RWPE2 (cell line): ENCODE measurements around the gene RAD23B.

Experiments
- ATAC-seq: fragments of 200-7000 bp; cut with Tn5 transposase; 3 replicates; pipeline ENCODE4 v1.9.1; 2021; ENCODE audit warnings: low read depth
- DNase-seq: peaks from one replicate; pipeline ENCODE4 v3.0.0-alpha.2; 2020; ENCODE audit warnings: low spot score
- H3K27ac ChIP-seq: fragments of 450-650 bp; 2 replicates; pipeline ENCODE4 v1.5.1; 2017; ENCODE audit warnings: mild to moderate bottlenecking; ENCODE audit not compliant: poor library complexity, severe bottlenecking
- H3K27me3 ChIP-seq: fragments of 250-450 bp; sonication (Bioruptor Pico); 2 replicates; pipeline ENCODE4 v1.5.1; 2021; ENCODE audit warnings: mild to moderate bottlenecking, moderate library complexity; ENCODE audit not compliant: insufficient read depth, poor library complexity, severe bottlenecking
- H3K36me3 ChIP-seq: fragments of 250-450 bp; sonication (Bioruptor Pico); 2 replicates; pipeline ENCODE4 v1.5.1; 2020; ENCODE audit warnings: low read depth, mild to moderate bottlenecking, moderate library complexity
- H3K4me1 ChIP-seq: fragments of 250-450 bp; sonication (Bioruptor Pico); 2 replicates; pipeline ENCODE4 v1.5.1; 2021; ENCODE audit warnings: mild to moderate bottlenecking, moderate library complexity; ENCODE audit not compliant: insufficient read depth, poor library complexity, severe bottlenecking
- H3K4me3 ChIP-seq: fragments of 250-450 bp; sonication (Bioruptor Pico); 2 replicates; pipeline ENCODE4 v1.5.1; 2021; ENCODE audit warnings: mild to moderate bottlenecking, moderate library complexity; ENCODE audit not compliant: severe bottlenecking
- H3K9me3 ChIP-seq: fragments of 250-450 bp; sonication (Bioruptor Pico); 2 replicates; pipeline ENCODE4 v1.5.1; 2021; ENCODE audit warnings: mild to moderate bottlenecking, moderate library complexity; ENCODE audit not compliant: severe bottlenecking
- TF ChIP-seq, protein P1 (sequence below): fragments of 450-650 bp; IDR thresholded peaks from one replicate; pipeline ENCODE4 v1.5.1; 2017; ENCODE audit warnings: mild to moderate bottlenecking, moderate library complexity; ENCODE audit not compliant: poor library complexity, severe bottlenecking

Gene RAD23B

DNA sequence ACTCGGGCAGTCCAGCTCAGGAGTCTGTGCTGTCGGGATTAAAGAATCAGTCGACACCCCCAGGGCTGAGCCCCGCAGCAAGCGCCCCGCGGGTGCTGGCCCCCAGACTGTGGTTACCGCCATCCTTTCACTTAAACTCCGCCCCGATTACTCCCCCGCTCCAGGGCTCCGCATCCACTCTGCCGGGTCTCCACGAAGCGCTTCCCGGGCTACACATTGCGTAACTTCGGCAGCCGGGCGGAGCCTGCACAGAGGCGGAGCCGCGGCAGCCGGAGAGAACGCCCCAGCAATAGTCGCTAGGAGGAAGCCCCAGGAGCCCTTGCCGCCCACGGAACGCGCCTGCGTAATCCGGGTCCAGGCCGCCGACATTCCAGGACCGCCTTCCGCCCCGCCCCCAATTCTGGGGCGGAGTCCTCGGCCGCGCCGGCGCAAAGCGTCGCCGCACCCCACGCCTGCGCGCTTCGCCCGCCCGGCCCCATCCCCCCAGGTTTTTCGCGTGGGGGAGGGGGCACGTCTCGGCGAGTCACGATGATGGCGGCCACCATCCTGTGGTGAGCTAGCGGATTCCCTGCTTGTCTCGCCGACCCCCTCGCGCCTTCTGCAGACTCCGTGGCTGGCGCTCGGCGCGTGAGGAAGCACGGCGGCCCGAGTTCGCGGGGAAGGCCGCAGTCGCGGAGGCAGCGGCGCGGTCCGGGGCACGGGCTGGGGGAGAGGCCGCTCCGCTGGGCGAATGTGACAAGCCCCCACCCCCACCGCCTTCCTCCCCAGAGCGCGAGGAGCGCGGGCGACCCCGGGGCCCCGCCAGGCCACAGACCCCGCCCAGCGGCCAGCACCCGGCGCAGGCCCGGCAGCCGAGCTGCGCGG lies at the start of gene RAD23B:
TSS of gene RAD23B (plus strand) at position 521 of the 864 bp plus-strand sequence. CDS start 351 bp downstream, outside the sequence.
- H3K4me1 ChIP-seq, result peaks cover 26% of the 10 kb centered on the region
- peak within 1 kb of the TSS; percentile 91 for H3K27ac ChIP-seq
- H3K27me3 ChIP-seq, result no peaks in the 10 kb centered on the region
- no peaks in the 10 kb centered on the region for H3K9me3 ChIP-seq
- H3K36me3 ChIP-seq, result peaks cover 18% of the 10 kb centered on the region
- peak within 1 kb of the TSS; percentile 89 for H3K4me3 ChIP-seq
- ATAC-seq (peak; percentile 90), DNase-seq (peak; percentile 98)
- TF ChIP-seq, protein P1, sequence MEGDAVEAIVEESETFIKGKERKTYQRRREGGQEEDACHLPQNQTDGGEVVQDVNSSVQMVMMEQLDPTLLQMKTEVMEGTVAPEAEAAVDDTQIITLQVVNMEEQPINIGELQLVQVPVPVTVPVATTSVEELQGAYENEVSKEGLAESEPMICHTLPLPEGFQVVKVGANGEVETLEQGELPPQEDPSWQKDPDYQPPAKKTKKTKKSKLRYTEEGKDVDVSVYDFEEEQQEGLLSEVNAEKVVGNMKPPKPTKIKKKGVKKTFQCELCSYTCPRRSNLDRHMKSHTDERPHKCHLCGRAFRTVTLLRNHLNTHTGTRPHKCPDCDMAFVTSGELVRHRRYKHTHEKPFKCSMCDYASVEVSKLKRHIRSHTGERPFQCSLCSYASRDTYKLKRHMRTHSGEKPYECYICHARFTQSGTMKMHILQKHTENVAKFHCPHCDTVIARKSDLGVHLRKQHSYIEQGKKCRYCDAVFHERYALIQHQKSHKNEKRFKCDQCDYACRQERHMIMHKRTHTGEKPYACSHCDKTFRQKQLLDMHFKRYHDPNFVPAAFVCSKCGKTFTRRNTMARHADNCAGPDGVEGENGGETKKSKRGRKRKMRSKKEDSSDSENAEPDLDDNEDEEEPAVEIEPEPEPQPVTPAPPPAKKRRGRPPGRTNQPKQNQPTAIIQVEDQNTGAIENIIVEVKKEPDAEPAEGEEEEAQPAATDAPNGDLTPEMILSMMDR, result no peak

DNA sequence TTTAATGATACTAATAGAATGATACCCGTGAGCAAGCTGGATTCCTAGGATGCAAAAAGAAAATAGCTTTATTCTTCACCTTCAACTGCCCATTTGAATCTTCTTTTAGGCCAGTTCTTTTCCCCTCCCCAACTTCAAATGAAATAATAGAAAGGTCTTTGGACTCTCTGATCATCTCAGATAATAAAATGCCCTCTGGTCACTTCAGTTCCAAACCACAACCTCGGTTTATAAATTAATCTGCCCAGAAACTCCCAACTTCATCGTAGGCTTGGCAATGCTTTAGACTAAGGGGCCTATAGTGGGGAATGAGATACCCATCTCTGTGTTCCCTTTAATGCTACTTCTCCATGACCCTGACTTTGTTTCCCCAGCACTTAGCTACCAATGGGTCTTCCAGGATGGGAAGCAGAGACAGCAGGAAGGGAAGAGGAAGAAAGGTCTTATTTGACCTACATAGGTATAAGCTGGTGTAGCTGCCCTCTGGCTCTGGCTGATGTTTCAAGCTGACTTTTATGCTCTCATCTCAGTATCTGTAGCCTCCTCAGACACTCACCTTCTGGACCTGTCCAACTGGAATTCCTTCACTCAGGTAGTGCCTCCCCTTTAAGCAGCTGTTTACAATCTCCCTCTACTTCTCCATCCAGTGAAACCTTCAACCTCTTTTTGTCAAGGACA lies 47.2 kb upstream of the RAD23B start:
- no peak overlapping the region for H3K4me3 ChIP-seq
- no peaks in the 10 kb centered on the region for H3K36me3 ChIP-seq
- DNase-seq (no peak), ATAC-seq (no peak)
- no peaks in the 10 kb centered on the region for H3K4me1 ChIP-seq
- H3K27me3 ChIP-seq, result no peaks in the 10 kb centered on the region
- H3K9me3 ChIP-seq, result no peaks in the 10 kb centered on the region
- no peak overlapping the region for H3K27ac ChIP-seq
- TF ChIP-seq, protein P1, result no peak

DNA sequence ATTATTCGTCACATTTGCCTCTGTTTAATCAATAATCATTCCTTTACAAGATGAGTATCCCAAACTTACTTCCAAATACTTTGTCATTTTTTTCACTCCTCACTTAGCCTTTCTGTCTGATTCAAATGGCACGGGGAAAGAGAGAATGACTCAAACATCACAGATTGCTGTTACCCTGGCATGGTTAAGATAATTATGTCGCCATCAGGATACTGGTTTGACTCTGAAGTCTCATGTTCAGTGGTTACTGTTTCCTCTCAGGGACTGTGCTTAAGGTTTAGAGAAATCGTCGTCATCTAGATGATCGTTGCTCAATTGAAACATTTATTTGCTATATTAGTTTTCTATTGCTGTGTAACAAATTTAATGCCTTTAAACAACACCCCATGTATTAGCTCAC lies 45.2 kb upstream of the RAD23B start:
- Histone ChIP-seq H3K27me3 (no peaks in the 10 kb centered on the region), H3K27ac (no peak overlapping the region), H3K36me3 (no peaks in the 10 kb centered on the region), H3K4me3 (no peak overlapping the region), H3K4me1 (peaks cover 5% of the 10 kb centered on the region), H3K9me3 (no peaks in the 10 kb centered on the region)
- DNase-seq (no peak), ATAC-seq (no peak)
- TF ChIP-seq, protein P1, result no peak

DNA sequence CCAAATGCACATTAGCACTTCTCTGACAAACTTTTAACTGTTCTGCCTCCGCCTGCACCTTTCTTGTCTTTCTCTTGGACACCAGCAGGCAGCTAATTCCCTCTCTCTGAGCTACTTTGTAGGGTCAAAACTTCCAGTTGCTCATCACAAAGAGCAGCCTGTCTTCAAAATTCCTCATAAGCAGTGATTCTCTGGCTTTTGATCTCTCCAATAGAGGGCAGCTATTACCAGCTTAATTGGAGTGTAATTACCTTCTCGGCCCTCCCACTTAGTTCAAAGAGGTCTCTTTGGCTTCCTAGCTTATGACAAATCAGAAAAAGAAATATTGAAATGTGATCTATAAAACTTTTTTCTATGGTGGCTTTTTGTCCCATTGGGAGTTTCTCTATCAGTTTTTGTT lies 43.6 kb upstream of the RAD23B start:
- Histone ChIP-seq H3K36me3 (no peaks in the 10 kb centered on the region), H3K27me3 (no peaks in the 10 kb centered on the region), H3K4me1 (peaks cover 20% of the 10 kb centered on the region), H3K9me3 (no peaks in the 10 kb centered on the region), H3K4me3 (no peak overlapping the region), H3K27ac (no peak overlapping the region)
- ATAC-seq, result peak; percentile 58
- DNase-seq, result no peak
- TF ChIP-seq, protein P1, result peak; percentile 76
